ENCODE results near the gene PLPP2. TPM values are rescaled to one million over a fixed set of nuclear protein-coding genes. Genes with fewer than 3 reads are reported as not detected.

The PLPP2 gene
- total RNA-seq, 1 experiment from 2014 or later = 67.0 TPM

DNA sequence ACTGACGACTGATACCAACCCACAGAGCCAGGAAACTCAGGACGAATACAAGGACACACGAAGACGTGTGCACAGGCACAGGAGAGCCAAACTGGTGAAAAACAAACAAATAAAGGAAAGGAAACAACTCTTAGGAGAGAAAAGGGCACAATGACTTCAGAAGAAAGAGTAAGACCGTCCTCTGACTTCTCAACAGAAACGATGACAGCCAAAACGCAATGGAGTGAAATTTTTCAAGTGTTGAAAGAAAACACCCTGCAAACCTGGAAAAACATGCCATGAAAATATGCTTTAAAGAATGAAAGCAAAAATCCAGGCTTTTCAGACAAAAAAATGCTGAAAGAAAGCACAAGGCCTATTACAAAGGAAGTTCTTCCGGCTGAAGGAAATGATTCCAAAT is 24.6 kb upstream of the PLPP2 start:
- CTCF ChIA-PET = no interaction called here
- Histone ChIP-seq H3K4me3 (ENCODE audit: low read depth in 2 of 2, low read length in 2 of 2) (no peak overlapping the region), H3K9me3 (ENCODE audit: control insufficient read depth, insufficient read depth, low read depth, low read length) (no peaks in the 10 kb centered on the region), H3K36me3 (ENCODE audit: control insufficient read depth, insufficient read depth, low read length) (no peaks in the 10 kb centered on the region), H3K27ac (ENCODE audit: low read length) (no peak overlapping the region), H3K4me1 (ENCODE audit: control insufficient read depth, insufficient read depth, low read length) (no peaks in the 10 kb centered on the region), H3K27me3 (ENCODE audit: control insufficient read depth, insufficient read depth, low read length) (no peaks in the 10 kb centered on the region)
- in situ Hi-C loops (cut with HindIII; ENCODE audit: low pct_unique_long_range_greater_than_20kb, low sequenced_read_pairs) (no loop called here), intact Hi-C loops (cut with micrococcal nuclease; ENCODE audit: unreplicated experiment) (no loop called here)
- POLR2A ChIA-PET = no interaction called here
- no peak for ATAC-seq
- TF ChIP-seq SIN3A (IDR thresholded peaks at IDR 0.05; ENCODE audit: borderline replicate concordance, insufficient read depth, low read depth, low read length) = no peak
- TF ChIP-seq POLR2AphosphoS5 (IDR thresholded peaks at IDR 0.05; ENCODE audit: low read depth, low read length) = no peak
- TF ChIP-seq, protein P1, sequence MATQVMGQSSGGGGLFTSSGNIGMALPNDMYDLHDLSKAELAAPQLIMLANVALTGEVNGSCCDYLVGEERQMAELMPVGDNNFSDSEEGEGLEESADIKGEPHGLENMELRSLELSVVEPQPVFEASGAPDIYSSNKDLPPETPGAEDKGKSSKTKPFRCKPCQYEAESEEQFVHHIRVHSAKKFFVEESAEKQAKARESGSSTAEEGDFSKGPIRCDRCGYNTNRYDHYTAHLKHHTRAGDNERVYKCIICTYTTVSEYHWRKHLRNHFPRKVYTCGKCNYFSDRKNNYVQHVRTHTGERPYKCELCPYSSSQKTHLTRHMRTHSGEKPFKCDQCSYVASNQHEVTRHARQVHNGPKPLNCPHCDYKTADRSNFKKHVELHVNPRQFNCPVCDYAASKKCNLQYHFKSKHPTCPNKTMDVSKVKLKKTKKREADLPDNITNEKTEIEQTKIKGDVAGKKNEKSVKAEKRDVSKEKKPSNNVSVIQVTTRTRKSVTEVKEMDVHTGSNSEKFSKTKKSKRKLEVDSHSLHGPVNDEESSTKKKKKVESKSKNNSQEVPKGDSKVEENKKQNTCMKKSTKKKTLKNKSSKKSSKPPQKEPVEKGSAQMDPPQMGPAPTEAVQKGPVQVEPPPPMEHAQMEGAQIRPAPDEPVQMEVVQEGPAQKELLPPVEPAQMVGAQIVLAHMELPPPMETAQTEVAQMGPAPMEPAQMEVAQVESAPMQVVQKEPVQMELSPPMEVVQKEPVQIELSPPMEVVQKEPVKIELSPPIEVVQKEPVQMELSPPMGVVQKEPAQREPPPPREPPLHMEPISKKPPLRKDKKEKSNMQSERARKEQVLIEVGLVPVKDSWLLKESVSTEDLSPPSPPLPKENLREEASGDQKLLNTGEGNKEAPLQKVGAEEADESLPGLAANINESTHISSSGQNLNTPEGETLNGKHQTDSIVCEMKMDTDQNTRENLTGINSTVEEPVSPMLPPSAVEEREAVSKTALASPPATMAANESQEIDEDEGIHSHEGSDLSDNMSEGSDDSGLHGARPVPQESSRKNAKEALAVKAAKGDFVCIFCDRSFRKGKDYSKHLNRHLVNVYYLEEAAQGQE (IDR thresholded peaks at IDR 0.05; ENCODE audit: insufficient read depth in 1 of 2, low read depth in 2 of 2, low read length in 1 of 2) = no peak
- DNase-seq (ENCODE audit: low read depth, low spot score) = no peak
- BruUV-seq (replicated peaks) = no TSS peak

DNA sequence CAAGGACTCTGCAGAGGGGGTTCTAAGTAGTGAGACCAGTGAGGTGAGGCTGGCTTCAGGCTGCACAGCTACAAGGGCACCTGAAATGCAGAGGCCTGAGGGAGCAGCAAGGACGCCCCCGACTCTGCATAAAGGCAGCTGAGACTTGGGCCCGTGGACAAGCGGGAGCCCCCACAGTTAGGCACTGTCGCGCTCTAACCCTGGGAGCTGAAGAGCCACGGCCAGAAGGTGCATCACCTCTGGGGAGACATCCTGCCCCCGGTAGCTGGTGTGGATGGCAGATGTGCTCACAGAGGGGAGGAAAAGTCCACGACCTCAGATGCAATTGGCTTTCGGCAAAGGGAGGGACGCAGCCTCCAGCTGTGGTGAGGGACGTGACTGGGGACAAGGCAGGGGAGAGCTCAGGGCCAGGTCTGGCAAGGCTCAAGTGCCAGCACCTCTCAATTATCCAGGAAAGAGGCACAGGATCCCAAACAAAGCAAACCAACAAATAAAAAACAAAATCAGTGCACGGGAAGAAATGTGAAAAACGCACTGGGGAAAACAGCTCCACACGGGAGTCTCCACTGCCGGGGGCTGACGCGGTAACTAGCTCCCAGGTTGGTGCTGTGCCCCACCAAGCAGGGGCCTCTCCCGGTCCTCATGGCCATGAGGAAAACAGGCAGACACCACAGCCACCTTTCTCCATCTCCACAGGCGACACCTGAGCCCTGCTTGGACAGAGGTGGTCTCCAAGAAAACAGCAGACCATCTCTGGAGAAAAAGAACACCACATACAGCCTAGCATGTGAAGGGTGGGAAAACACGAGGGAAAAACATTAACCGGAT is 23.0 kb upstream of the PLPP2 start:
- H3K27ac ChIP-seq (ENCODE audit: low read length) = no peak overlapping the region
- no TSS peak for BruUV-seq (replicated peaks)
- ChIA-PET CTCF (no interaction called here), POLR2A (no interaction called here)
- TF ChIP-seq TCF7L2 (IDR thresholded peaks at IDR 0.05; ENCODE audit: low read depth, low read length) (no peak), POLR2AphosphoS5 (IDR thresholded peaks at IDR 0.05; ENCODE audit: low read depth, low read length) (no peak), SIN3A (IDR thresholded peaks at IDR 0.05; ENCODE audit: borderline replicate concordance, insufficient read depth, low read depth, low read length) (no peak)
- TF ChIP-seq, protein P1 (IDR thresholded peaks at IDR 0.05; ENCODE audit: insufficient read depth in 1 of 2, low read depth in 2 of 2, low read length in 1 of 2) = no peak
- TF ChIP-seq, protein P2, sequence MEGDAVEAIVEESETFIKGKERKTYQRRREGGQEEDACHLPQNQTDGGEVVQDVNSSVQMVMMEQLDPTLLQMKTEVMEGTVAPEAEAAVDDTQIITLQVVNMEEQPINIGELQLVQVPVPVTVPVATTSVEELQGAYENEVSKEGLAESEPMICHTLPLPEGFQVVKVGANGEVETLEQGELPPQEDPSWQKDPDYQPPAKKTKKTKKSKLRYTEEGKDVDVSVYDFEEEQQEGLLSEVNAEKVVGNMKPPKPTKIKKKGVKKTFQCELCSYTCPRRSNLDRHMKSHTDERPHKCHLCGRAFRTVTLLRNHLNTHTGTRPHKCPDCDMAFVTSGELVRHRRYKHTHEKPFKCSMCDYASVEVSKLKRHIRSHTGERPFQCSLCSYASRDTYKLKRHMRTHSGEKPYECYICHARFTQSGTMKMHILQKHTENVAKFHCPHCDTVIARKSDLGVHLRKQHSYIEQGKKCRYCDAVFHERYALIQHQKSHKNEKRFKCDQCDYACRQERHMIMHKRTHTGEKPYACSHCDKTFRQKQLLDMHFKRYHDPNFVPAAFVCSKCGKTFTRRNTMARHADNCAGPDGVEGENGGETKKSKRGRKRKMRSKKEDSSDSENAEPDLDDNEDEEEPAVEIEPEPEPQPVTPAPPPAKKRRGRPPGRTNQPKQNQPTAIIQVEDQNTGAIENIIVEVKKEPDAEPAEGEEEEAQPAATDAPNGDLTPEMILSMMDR (IDR thresholded peaks at IDR 0.05) = no peak
- ATAC-seq = no peak
- intact Hi-C loops (cut with micrococcal nuclease; ENCODE audit: unreplicated experiment) = no loop called here
- no peaks in the 10 kb centered on the region for H3K27me3 ChIP-seq (ENCODE audit: control insufficient read depth, insufficient read depth, low read length)
- H3K4me1 ChIP-seq (ENCODE audit: control insufficient read depth, insufficient read depth, low read length) = no peaks in the 10 kb centered on the region
- no peaks in the 10 kb centered on the region for H3K36me3 ChIP-seq (ENCODE audit: control insufficient read depth, insufficient read depth, low read length)
- H3K4me3 ChIP-seq (ENCODE audit: low read depth in 2 of 2, low read length in 2 of 2) = no peak overlapping the region
- no peaks in the 10 kb centered on the region for H3K9me3 ChIP-seq (ENCODE audit: control insufficient read depth, insufficient read depth, low read depth, low read length)
- in situ Hi-C loops (cut with HindIII; ENCODE audit: low pct_unique_long_range_greater_than_20kb, low sequenced_read_pairs) = no loop called here
- DNase-seq (ENCODE audit: low read depth, low spot score) = no peak
